ENCODE data around the gene MGAT5B. TPM values are rescaled to one million over a fixed set of nuclear protein-coding genes. Genes with fewer than 3 reads are reported as not detected.

The MGAT5B gene
- total RNA-seq, 1 donor from 2014 or later = 1.8 TPM

GRCh38 chr17:76934561-76935320 is 66.5 kb downstream of the MGAT5B start:
- Histone ChIP-seq H4K20me1 (ENCODE audit: low read depth) (no peaks in the 10 kb centered on the region), H3F3A (ENCODE audit: low read depth) (no peaks in the 10 kb centered on the region), H2AFZ (replicated peaks) (no peak overlapping the region), H3K4me1 (peaks cover 1% of the 10 kb centered on the region), H3K9ac (no peak overlapping the region), H3K4me3 (no peak overlapping the region), H3K36me3 (no peaks in the 10 kb centered on the region), H3K79me2 (ENCODE audit: low read depth) (no peaks in the 10 kb centered on the region), H3K27ac (no peak overlapping the region), H3K4me2 (no peak overlapping the region), H3K27me3 (no peaks in the 10 kb centered on the region), H3K9me3 (ENCODE audit: low read depth) (no peaks in the 10 kb centered on the region)
- DNase-seq (ENCODE audit: low spot score) = no peak
- no peak for TF ChIP-seq EZH2phosphoT487 (IDR thresholded peaks at IDR 0.05)
- no peak for TF ChIP-seq CTCF (IDR thresholded peaks at IDR 0.05)
- TF ChIP-seq EZH2 (IDR thresholded peaks at IDR 0.05) = no peak
- peaks cover 6% of the 10 kb centered on the region for H3K4me1 Mint-ChIP-seq
- no peak overlapping the region for H3K4me3 Mint-ChIP-seq
- peaks cover 6% of the 10 kb centered on the region for H3K36me3 Mint-ChIP-seq
- no peaks in the 10 kb centered on the region for H3K9me3 Mint-ChIP-seq
- no peak overlapping the region for H3K27ac Mint-ChIP-seq
- H3K27me3 Mint-ChIP-seq (ENCODE audit: insufficient read depth, low read depth) = peaks cover 6% of the 10 kb centered on the region

- TF ChIP-seq EZH2phosphoT487 (IDR thresholded peaks at IDR 0.05) (no peak), CTCF (IDR thresholded peaks at IDR 0.05) (no peak), EZH2 (IDR thresholded peaks at IDR 0.05) (no peak)
- Mint-ChIP-seq H3K4me3 (no peak overlapping the region), H3K27me3 (ENCODE audit: insufficient read depth, low read depth) (peaks cover 6% of the 10 kb centered on the region), H3K27ac (no peak overlapping the region), H3K36me3 (peaks cover 6% of the 10 kb centered on the region), H3K4me1 (peaks cover 6% of the 10 kb centered on the region), H3K9me3 (no peaks in the 10 kb centered on the region)
- Histone ChIP-seq H3K27me3 (no peaks in the 10 kb centered on the region), H3K36me3 (no peaks in the 10 kb centered on the region), H3K9ac (no peak overlapping the region), H3K79me2 (ENCODE audit: low read depth) (no peaks in the 10 kb centered on the region), H3K9me3 (ENCODE audit: low read depth) (no peaks in the 10 kb centered on the region), H3K27ac (no peak overlapping the region), H4K20me1 (ENCODE audit: low read depth) (no peaks in the 10 kb centered on the region), H2AFZ (replicated peaks) (no peak overlapping the region), H3K4me3 (no peak overlapping the region), H3K4me1 (no peaks in the 10 kb centered on the region), H3K4me2 (no peak overlapping the region), H3F3A (ENCODE audit: low read depth) (no peaks in the 10 kb centered on the region)
- no peak for DNase-seq (ENCODE audit: low spot score)
Observed at GRCh38 chr17:76935331-76935730, 67.1 kb downstream of the MGAT5B start.

- Histone ChIP-seq H3K9me3 (ENCODE audit: low read depth) (no peaks in the 10 kb centered on the region), H3K27me3 (no peaks in the 10 kb centered on the region), H3K9ac (no peak overlapping the region), H3K4me3 (no peak overlapping the region), H3K27ac (no peak overlapping the region), H3K36me3 (no peaks in the 10 kb centered on the region), H2AFZ (replicated peaks) (no peak overlapping the region), H3K4me2 (no peak overlapping the region), H4K20me1 (ENCODE audit: low read depth) (no peaks in the 10 kb centered on the region), H3K79me2 (ENCODE audit: low read depth) (no peaks in the 10 kb centered on the region), H3F3A (ENCODE audit: low read depth) (no peaks in the 10 kb centered on the region), H3K4me1 (no peaks in the 10 kb centered on the region)
- no peak for DNase-seq (ENCODE audit: low spot score)
- H3K4me1 Mint-ChIP-seq = peaks cover 2% of the 10 kb centered on the region
- no peak overlapping the region for H3K27ac Mint-ChIP-seq
- no peaks in the 10 kb centered on the region for H3K9me3 Mint-ChIP-seq
- TF ChIP-seq CTCF (IDR thresholded peaks at IDR 0.05) (no peak), EZH2phosphoT487 (IDR thresholded peaks at IDR 0.05) (no peak), EZH2 (IDR thresholded peaks at IDR 0.05) (no peak)
- peaks cover 9% of the 10 kb centered on the region for H3K27me3 Mint-ChIP-seq (ENCODE audit: insufficient read depth, low read depth)
- peaks cover 6% of the 10 kb centered on the region for H3K36me3 Mint-ChIP-seq
- no peak overlapping the region for H3K4me3 Mint-ChIP-seq
Observed at GRCh38 chr17:76937238-76937637, 69.0 kb downstream of the MGAT5B start.
